NCI-H345 treated with DMSO at 0.1 percent for 48 hours (cell line): Measurements from ENCODE around the gene PDZRN3.

Experiments
- DNase-seq: peaks from one replicate; lab custom pipeline; 2025; ENCODE audit not compliant: unreplicated experiment; lab: John Stamatoyannopoulos, UW

PDZRN3 gene

GRCh38 chr3:73497646-73498406 lies 126.9 kb downstream of the PDZRN3 start:
- DNase-seq = no peak

- no peak for DNase-seq
Measured at GRCh38 chr3:73493543-73494308, 131.0 kb downstream of the PDZRN3 start.

DNA sequence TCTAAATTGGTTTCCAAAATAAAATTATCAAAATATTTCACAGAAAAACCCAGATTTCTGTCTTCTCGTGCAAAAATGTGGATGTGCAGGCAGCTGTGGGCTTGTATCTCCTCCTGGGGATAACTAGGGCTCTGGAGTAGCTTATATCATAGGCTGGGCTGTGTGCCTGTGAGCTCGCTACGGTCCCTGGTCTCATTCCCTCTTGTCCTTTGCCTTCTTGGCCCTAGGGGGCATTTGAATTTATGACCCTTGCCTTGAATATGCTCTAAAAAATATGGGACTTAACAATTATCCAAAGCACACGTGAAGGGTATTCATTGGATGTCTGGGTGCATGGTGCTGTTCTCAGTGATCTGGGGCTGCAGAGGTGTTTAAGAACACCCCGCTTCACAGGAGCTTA lies 132.6 kb downstream of the PDZRN3 start:
- DNase-seq = no peak

- no peak for DNase-seq
Measured at GRCh38 chr3:73491287-73491662, 133.5 kb downstream of the PDZRN3 start.

- no peak for DNase-seq
Measured at GRCh38 chr3:73490453-73491286, 134.1 kb downstream of the PDZRN3 start.

- no peak for DNase-seq
Measured at GRCh38 chr3:73485877-73486330, 138.8 kb downstream of the PDZRN3 start.

DNA sequence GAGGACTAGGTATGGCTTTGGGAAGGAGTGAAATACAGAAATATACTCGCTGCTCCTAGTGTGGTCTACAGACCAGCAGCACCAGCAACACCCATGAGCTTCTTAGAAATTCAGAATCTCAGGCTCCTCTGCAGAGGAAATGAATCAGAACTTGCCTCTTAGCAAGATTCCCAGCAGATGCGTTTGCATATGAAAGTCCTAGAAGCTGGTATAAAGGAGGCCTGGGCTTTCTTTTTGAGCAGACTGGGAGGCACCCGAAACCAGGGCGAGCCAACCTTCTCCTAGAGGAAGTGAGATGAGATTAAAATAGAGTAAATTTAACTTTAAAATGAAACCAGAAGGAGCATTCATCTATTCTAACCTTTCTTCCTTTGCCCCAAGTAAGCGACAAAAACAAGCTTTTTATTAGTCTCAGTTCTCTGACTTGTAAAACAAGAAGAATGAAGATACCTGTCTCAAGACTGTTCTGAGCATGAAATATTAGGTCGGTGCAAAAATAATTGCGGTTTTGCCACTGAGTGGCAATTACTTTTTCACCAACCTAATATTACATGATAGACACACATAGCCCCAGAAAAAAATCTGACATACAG lies 140.0 kb downstream of the PDZRN3 start:
- no peak for DNase-seq

DNA sequence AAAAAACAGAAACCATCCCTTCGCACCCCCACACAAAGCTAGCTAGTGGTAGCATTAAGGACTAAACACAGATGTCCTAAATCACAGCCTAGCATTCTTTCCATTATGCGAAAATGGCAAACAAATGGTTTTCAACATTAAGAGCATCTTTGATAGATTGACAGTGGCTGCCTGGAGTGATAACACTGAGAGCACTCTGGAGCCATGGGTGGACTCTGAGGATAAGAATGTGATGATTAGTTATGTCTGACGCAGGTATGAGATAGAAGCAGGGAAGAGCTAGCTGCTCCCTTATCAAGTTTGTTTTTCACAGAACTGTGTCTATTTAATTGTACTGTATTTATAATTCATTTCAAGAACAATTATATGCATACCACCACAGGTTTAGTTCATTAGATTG lies 142.9 kb downstream of the PDZRN3 start:
- no peak for DNase-seq

DNA sequence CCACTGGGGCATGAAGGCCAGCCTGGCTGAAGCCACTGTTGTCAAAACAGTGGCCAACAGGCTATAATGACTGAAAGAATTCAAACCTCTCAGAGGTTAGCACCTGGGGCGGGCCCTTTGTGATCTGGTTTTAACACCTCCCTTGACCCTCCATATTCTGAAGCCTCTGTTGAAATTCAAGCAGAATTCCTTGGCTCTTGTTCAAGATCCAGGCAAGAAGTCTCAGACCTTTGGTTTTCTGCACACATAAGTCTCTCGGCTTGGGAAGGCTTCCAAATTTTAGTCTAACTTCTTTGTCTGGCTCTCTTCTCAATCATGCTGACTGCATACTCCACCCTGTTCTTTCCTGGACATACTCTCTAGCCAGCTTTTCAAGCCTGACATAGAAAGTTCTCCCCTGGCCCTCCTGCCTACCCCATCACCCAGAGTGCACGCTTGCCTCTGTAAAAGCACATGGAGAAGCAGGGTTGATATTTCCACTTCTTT lies 144.5 kb downstream of the PDZRN3 start:
- no peak for DNase-seq

- no peak for DNase-seq
Measured at GRCh38 chr3:73479325-73479724, 145.4 kb downstream of the PDZRN3 start.

DNA sequence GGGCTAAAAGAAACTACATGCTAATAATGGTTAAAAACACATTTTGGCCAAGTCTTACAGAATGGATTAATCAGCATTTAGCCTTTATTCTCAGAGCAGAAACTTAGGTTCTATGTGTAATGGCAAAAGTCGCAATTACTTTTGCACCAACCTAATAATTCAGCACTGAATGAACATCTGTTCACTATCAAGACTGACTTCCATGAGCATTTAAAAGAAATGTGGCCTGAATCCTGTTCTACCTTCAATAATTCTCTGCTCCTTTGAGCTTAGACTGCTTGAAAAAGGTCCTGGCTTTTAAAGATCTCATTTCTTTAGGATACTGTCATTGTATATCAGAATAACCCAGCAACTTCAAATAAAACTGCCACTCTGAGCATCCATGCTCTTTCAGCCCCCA lies 145.9 kb downstream of the PDZRN3 start:
- DNase-seq = no peak

DNA sequence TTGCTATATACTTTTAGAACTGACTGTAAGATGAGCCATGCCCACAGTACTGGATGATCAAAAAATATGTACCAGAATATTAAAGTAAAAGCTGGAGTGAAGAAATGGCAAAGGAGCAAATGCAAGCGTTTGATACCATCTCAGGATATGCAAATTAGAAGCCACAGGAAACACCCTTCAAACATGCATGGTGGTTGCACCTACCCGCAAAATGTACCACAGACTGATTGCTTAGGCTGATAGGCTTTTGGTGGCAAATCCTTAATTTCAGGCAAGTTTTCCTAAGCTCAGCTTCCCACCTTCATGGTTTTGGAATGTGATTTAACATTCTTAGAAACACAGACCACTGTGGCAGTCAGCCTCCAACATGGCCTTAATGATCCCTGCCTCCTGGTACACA lies 149.0 kb downstream of the PDZRN3 start:
- no peak for DNase-seq

DNA sequence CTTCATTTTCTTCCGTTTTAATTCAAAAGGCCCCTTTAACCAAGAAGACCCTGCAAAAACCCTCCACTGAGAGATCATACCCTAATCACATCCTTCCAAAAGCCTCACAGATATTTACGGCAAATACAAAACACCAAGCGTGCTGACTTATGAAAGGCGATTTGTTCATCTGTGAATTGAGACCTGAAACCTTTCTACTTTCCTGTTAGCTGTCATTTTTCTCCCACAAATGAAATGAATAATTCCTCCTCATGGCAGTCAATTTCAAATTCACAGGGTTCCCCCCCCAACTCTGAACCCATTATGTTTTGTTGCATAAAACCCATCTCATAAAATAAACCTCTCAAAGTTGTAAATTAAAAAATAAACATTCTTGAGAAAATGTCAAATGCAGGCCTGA lies 149.6 kb downstream of the PDZRN3 start:
- no peak for DNase-seq

DNA sequence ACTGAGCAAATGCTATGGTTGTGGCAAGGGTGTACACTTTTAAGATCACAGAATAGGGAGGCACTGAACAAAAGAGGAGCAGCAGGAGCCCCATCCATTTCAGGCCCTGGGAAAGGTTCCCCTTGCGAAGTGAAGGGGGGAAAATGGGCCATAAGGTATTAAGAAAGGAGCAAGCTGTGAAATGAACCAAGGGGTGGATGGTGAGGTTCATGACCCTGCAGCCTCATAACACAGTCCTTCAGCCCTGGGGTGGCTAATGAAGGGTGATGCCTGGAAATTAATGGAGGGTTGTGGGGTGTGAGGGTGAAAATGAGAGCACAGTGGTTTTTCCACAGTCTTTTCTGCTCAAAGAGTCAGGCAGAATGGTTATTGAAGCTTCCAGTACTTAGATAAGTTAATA lies 150.1 kb downstream of the PDZRN3 start:
- no peak for DNase-seq

GRCh38 chr3:73473898-73474416 lies 150.8 kb downstream of the PDZRN3 start:
- no peak for DNase-seq

DNA sequence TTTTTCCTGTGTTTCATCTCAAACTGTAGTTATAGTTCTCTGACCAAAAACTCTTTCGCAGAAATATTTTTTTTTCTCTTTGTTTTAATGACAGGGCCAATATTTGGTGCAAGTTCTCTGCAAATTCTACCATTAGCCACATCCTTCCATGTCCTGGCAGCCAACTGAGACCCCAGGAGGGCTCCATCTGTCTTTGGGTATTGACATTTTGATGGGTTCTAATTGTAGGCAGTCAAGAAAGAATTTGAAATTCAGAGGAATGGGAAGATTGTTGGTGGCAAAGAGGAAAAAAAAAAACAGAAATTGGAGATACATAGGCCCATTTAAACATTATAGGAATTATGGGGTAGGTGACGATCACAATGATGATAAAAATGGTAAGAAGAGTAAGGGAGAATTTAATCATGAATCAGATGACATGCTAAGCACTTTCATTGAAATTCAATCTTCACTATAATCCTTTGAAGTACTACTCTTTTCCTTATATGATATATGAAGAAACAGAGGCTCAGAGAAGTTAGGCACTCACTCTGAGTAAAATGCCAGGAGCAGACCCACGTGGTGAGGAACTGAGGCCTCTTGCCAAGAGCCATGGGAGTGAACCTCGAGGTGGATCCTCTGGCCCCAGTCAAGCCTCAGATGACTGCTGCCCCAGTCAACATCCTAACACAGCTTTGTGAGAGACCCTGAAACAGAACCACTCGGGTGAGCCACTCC lies 151.4 kb downstream of the PDZRN3 start:
- DNase-seq = no peak

DNA sequence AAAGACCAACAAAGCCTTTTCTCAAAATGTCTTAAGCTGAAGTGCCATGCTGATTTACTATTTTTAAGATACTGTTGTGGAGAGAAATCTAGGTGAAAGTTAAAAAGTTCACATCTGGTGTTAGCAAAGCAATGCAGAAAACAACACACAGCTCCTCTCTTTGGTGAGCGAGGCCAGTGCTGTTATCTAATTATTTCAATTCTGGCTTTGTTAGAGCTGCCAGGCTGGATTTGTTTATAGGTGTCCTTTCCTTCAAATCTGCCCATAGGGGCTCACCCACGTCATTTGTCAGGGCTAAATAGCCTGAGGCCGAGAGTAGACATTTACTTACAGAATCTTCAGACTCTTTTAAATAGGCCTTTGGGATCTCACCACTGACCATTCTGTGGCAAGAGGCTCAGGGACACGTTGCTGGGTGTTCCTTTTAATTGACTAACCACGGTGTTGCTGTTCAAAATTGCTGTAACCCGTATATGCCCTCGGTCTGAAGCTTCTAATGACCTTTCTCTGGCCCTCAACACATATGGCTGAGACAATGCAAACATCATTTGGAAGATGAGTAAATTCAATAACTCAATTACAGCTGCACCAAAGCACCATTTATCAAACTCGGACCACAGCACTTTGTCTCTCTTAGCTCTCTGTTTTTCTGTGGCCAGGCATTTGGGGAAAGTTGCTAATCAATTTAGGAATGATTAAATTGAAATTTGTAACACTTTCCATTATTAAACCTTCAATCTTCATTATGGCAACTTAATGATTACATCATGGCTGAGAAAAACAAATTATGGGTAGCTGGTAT lies 152.6 kb downstream of the PDZRN3 start:
- no peak for DNase-seq

DNA sequence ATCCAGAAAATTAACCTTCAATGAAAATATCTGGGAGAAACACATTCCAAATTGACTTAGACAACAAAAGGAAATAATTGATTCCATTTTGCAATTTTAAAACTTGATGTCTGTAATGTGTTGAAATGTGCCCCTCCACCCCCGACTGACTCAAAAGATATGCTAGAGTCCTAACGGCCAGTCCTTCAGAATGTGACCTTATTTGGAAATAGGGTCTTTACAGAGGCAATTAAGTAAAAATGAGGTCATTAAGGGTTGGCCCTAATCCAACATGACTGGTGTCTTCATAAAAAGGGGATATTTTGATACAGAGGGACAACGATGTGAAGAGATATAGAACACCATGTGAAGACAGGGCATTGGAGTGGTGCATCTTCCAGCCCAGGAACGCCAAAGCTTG lies 153.9 kb downstream of the PDZRN3 start:
- DNase-seq = no peak

DNA sequence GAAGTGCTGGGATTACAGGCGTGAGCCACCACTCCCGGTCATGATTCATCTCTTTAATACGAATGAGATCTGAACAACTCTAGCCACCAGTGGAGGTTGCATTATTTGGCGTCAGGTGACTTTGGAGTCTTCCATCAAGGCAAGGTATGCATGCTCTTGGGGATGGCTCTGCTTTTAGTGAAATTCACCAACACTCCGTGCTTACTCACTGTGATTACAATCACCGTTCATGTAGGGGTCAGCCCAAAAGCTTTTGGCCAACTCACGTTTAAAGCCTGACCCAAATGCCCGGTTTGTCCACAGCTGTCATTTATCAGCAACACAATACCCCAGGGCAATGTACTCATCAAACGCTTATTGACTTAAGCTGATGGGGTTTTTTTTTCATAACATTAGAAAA lies 155.4 kb downstream of the PDZRN3 start:
- no peak for DNase-seq
